Endothelial cell of umbilical vein (primary cell): Measurements from ENCODE around the gene TBATA.

Source experiments
- CTCF ChIP-seq, 2 donors: IDR thresholded peaks; 1 replicate in 1 of 2; 2 replicates in 1 of 2; pipeline ENCODE4 v1.5.1; 2011; ENCODE audit warnings: low read length in 2 of 2, mild to moderate bottlenecking in 2 of 2, moderate library complexity in 2 of 2, control low read depth in 1 of 2, inconsistent platforms in 1 of 2, low read depth in 1 of 2; ENCODE audit not compliant: insufficient read depth in 1 of 2; ENCODE audit errors: extremely low read depth in 1 of 2
- EZH2 ChIP-seq: IDR thresholded peaks from 2 replicates; pipeline ENCODE4 v1.6.1; 2012; ENCODE audit warnings: borderline replicate concordance, low read depth, mild to moderate bottlenecking, moderate library complexity, low read length, inconsistent platforms; ENCODE audit not compliant: severe bottlenecking
- GATA2 ChIP-seq: IDR thresholded peaks from 2 replicates; pipeline ENCODE4 v1.7.0; 2011; ENCODE audit warnings: low read depth, mild to moderate bottlenecking, moderate library complexity, mixed read lengths, low read length; ENCODE audit not compliant: insufficient read length, insufficient read depth
- JUN ChIP-seq: IDR thresholded peaks from 2 replicates; pipeline ENCODE4 v1.6.1; 2011; ENCODE audit warnings: borderline replicate concordance, low read depth; ENCODE audit not compliant: insufficient read length, insufficient read depth
- MAX ChIP-seq: IDR thresholded peaks from 2 replicates; pipeline ENCODE4 v1.6.1; 2011; ENCODE audit not compliant: insufficient read depth, insufficient read length
- MYC ChIP-seq: IDR thresholded peaks from one replicate; pipeline ENCODE4 v1.6.1; 2011; ENCODE audit warnings: mild to moderate bottlenecking, low read depth, low read length
- POLR2A ChIP-seq: IDR thresholded peaks from 2 replicates; pipeline ENCODE4 v1.6.1; 2012; ENCODE audit warnings: low read depth, mild to moderate bottlenecking, control low read depth, low read length
- POLR2AphosphoS5 ChIP-seq: IDR thresholded peaks from 2 replicates; pipeline ENCODE4 v1.6.1; 2012; ENCODE audit warnings: low read depth, mild to moderate bottlenecking, control low read depth, low read length, moderate library complexity; ENCODE audit not compliant: insufficient read depth

- TF ChIP-seq POLR2A (no peak), CTCF (IDR thresholded peaks at IDR 0.05; ENCODE audit: extremely low read depth in 1 of 2, insufficient read depth in 1 of 2, low read depth in 1 of 2, low read length in 2 of 2) (no peak), POLR2AphosphoS5 (no peak), MAX (no peak), EZH2 (no peak), GATA2 (no peak), MYC (no peak), JUN (no peak)
These were observed 39.6 kb downstream of the TBATA start for GRCh38 chr10:70745555-70745954.
